ENCODE results near the gene EBLN1.

GRCh38 chr10:22231260-22231659 is 13.4 kb upstream of the EBLN1 start:
- no peak for TF ChIP-seq CTCF (conservative IDR thresholded peaks at IDR 0.05)
- TF ChIP-seq ZFX (IDR thresholded peaks at IDR 0.05), result no peak

All from C4-2B (cell line).